GM23338 (cell line): ENCODE results near the gene MYT1. TPM values are rescaled to one million over a fixed set of nuclear protein-coding genes. Genes with fewer than 3 reads are reported as not detected.
"Not testable (repeated sequence)": the region's sequence is repeated elsewhere in the genome, so short reads cannot be mapped to it uniquely, and the experiment has no call there.

Source experiments
- ATAC-seq: fragments of 200-7000 bp; cut with Tn5 transposase; 3 replicates; pipeline ENCODE4 v1.9.1; 2020
- DNase-seq: peaks from one replicate; pipeline ENCODE4 v3.0.0-alpha.2; 2015; ENCODE audit warnings: low spot score
- H2AFZ ChIP-seq: fragments of 200-600 bp; sonication (generic); 2 replicates; pipeline ENCODE4 v1.8.0; 2016; ENCODE audit warnings: antibody characterized with exemption, mild to moderate bottlenecking, moderate library complexity
- H3F3A ChIP-seq: fragments of 200-600 bp; sonication (generic); replicated peaks from 2 replicates; pipeline ENCODE4 v1.8.0; 2017; ENCODE audit warnings: antibody characterized with exemption, mixed run types, low read depth
- H3K27ac ChIP-seq: fragments of 200-600 bp; sonication (generic); 2 replicates; pipeline ENCODE4 v1.6.1; 2016; ENCODE audit warnings: low read depth
- H3K27me3 ChIP-seq: fragments of 200-600 bp; sonication (generic); 2 replicates; pipeline ENCODE4 v1.8.0; 2016; ENCODE audit warnings: mild to moderate bottlenecking, mixed run types, moderate library complexity; ENCODE audit not compliant: insufficient read depth
- H3K36me3 ChIP-seq: fragments of 200-600 bp; sonication (generic); 2 replicates; pipeline ENCODE4 v1.8.0; 2016; ENCODE audit warnings: mild to moderate bottlenecking; ENCODE audit not compliant: insufficient read depth
- H3K4me1 ChIP-seq: fragments of 200-600 bp; sonication (generic); 2 replicates; pipeline ENCODE4 v1.8.0; 2016; ENCODE audit warnings: mild to moderate bottlenecking, moderate library complexity; ENCODE audit not compliant: insufficient read depth
- H3K4me2 ChIP-seq: fragments of 200-600 bp; sonication (generic); 2 replicates; pipeline ENCODE4 v1.7.1; 2017; ENCODE audit warnings: mixed run types
- H3K4me3 ChIP-seq: fragments of 200-600 bp; sonication (generic); 2 replicates; pipeline ENCODE4 v1.6.1; 2016; ENCODE audit warnings: mixed run types
- H3K79me2 ChIP-seq: fragments of 200-600 bp; sonication (generic); replicated peaks from 2 replicates; pipeline ENCODE4 v1.8.0; 2017; ENCODE audit warnings: mild to moderate bottlenecking; ENCODE audit not compliant: insufficient read depth
- H3K9me2 ChIP-seq: fragments of 200-600 bp; sonication (generic); 2 replicates; pipeline ENCODE4 v1.8.0; 2017; ENCODE audit not compliant: insufficient read depth
- H4K20me1 ChIP-seq: fragments of 200-600 bp; sonication (generic); replicated peaks from 2 replicates; pipeline ENCODE4 v1.8.0; 2017; ENCODE audit warnings: mild to moderate bottlenecking; ENCODE audit not compliant: insufficient read depth
- H3K27ac Mint-ChIP-seq: 2 replicates; pipeline ENCODE4 v1.8.0; 2020; ENCODE audit warnings: inconsistent platforms, mild to moderate bottlenecking, moderate library complexity, mixed read lengths
- H3K27me3 Mint-ChIP-seq: 3 replicates; pipeline ENCODE4 v1.8.0; 2022; ENCODE audit warnings: low read depth, mild to moderate bottlenecking, moderate library complexity, mixed read lengths, inconsistent platforms; ENCODE audit not compliant: insufficient read depth, poor library complexity
- H3K36me3 Mint-ChIP-seq: 3 replicates; pipeline ENCODE4 v1.8.0; 2021; ENCODE audit warnings: low read depth, mild to moderate bottlenecking, inconsistent platforms, moderate library complexity, mixed read lengths
- H3K4me1 Mint-ChIP-seq: 3 replicates; pipeline ENCODE4 v1.8.0; 2020; ENCODE audit warnings: mild to moderate bottlenecking, inconsistent platforms, mixed read lengths
- H3K4me3 Mint-ChIP-seq: 3 replicates; pipeline ENCODE4 v1.8.0; 2021; ENCODE audit warnings: moderate library complexity, mild to moderate bottlenecking, inconsistent platforms, mixed read lengths
- H3K9me3 Mint-ChIP-seq: 3 replicates; pipeline ENCODE4 v1.8.0; 2020; ENCODE audit warnings: moderate library complexity, mild to moderate bottlenecking, inconsistent platforms, mixed read lengths
- EZH2 ChIP-seq: fragments of 200-600 bp; sonication (generic); IDR thresholded peaks from one replicate; pipeline ENCODE4 v1.8.0; 2017; ENCODE audit warnings: antibody characterized with exemption, mild to moderate bottlenecking, low read depth; ENCODE audit not compliant: unreplicated experiment
- EZH2phosphoT487 ChIP-seq: fragments of 200-600 bp; sonication (generic); IDR thresholded peaks from one replicate; pipeline ENCODE4 v1.8.1; 2018; ENCODE audit warnings: antibody characterized with exemption; ENCODE audit not compliant: unreplicated experiment
- NANOG ChIP-seq: IDR thresholded peaks from 2 replicates; pipeline ENCODE4 v1.6.1; 2016; ENCODE audit warnings: antibody characterized with exemption, borderline replicate concordance
- POLR2AphosphoS5 ChIP-seq: IDR thresholded peaks from 2 replicates; pipeline ENCODE4 v1.6.1; 2016; ENCODE audit warnings: antibody characterized with exemption, low read depth
- STAT1 ChIP-seq: IDR thresholded peaks from one replicate; pipeline ENCODE4 v1.6.1; 2016; ENCODE audit warnings: antibody characterized with exemption; ENCODE audit not compliant: unreplicated experiment
- ZNF331 ChIP-seq: fragments of 250-450 bp; sonication (Bioruptor Pico); IDR thresholded peaks from 2 replicates; pipeline ENCODE4 v1.5.0; 2020; ENCODE audit warnings: low read depth, mild to moderate bottlenecking, moderate library complexity
- polyA plus RNA-seq: library from polyadenylated mRNA; unstranded; fragments of >200 nt; fragmentation: Nextera tagmentation; extraction: Ambion mirVana; gene quantifications from 2 replicates; pipeline ENCODE4 v1.2.1, GENCODE V29; 2016
- total RNA-seq: library from RNA; depleted of rRNA; stranded (reverse); fragments of >200 nt; shearing (Covaris generic); gene quantifications from 2 replicates; pipeline ENCODE4 v1.2.3, GENCODE V29; 2014
- TF ChIP-seq, protein P1 (sequence below): fragments of 250-450 bp; sonication (Bioruptor Pico); IDR thresholded peaks from 2 replicates; pipeline ENCODE4 v1.5.0; 2020; ENCODE audit warnings: mild to moderate bottlenecking, moderate library complexity

MYT1 gene
- total and polyA plus RNA-seq, 2 experiments from 2014 or later, result 0.83 to 1.6 TPM

DNA sequence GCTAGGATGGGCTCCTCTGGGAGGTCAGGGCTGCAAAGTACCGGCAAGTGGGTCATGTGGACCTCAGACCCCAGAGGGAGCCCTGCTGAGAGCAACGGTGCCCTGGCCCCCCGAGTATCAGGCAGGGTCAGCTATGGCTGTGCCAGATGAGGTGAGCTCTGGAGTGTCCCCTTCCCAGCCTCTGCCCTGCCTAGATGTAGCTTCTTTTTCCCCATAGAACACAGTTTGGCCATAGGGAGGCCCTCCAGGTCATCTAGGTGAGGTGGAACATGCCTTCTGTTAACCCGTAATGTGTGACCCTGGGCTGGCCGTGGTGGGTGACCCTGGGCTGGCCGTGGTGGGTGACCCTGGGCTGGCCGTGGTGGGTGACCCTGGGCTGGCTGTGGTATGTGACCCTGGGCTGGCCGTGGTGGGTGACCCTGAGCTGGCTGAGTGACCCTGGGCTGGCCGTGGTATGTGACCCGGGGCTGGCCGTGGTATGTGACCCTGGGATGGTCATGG, 70.1 kb downstream of the MYT1 start (continued):
- TF ChIP-seq, protein P1, sequence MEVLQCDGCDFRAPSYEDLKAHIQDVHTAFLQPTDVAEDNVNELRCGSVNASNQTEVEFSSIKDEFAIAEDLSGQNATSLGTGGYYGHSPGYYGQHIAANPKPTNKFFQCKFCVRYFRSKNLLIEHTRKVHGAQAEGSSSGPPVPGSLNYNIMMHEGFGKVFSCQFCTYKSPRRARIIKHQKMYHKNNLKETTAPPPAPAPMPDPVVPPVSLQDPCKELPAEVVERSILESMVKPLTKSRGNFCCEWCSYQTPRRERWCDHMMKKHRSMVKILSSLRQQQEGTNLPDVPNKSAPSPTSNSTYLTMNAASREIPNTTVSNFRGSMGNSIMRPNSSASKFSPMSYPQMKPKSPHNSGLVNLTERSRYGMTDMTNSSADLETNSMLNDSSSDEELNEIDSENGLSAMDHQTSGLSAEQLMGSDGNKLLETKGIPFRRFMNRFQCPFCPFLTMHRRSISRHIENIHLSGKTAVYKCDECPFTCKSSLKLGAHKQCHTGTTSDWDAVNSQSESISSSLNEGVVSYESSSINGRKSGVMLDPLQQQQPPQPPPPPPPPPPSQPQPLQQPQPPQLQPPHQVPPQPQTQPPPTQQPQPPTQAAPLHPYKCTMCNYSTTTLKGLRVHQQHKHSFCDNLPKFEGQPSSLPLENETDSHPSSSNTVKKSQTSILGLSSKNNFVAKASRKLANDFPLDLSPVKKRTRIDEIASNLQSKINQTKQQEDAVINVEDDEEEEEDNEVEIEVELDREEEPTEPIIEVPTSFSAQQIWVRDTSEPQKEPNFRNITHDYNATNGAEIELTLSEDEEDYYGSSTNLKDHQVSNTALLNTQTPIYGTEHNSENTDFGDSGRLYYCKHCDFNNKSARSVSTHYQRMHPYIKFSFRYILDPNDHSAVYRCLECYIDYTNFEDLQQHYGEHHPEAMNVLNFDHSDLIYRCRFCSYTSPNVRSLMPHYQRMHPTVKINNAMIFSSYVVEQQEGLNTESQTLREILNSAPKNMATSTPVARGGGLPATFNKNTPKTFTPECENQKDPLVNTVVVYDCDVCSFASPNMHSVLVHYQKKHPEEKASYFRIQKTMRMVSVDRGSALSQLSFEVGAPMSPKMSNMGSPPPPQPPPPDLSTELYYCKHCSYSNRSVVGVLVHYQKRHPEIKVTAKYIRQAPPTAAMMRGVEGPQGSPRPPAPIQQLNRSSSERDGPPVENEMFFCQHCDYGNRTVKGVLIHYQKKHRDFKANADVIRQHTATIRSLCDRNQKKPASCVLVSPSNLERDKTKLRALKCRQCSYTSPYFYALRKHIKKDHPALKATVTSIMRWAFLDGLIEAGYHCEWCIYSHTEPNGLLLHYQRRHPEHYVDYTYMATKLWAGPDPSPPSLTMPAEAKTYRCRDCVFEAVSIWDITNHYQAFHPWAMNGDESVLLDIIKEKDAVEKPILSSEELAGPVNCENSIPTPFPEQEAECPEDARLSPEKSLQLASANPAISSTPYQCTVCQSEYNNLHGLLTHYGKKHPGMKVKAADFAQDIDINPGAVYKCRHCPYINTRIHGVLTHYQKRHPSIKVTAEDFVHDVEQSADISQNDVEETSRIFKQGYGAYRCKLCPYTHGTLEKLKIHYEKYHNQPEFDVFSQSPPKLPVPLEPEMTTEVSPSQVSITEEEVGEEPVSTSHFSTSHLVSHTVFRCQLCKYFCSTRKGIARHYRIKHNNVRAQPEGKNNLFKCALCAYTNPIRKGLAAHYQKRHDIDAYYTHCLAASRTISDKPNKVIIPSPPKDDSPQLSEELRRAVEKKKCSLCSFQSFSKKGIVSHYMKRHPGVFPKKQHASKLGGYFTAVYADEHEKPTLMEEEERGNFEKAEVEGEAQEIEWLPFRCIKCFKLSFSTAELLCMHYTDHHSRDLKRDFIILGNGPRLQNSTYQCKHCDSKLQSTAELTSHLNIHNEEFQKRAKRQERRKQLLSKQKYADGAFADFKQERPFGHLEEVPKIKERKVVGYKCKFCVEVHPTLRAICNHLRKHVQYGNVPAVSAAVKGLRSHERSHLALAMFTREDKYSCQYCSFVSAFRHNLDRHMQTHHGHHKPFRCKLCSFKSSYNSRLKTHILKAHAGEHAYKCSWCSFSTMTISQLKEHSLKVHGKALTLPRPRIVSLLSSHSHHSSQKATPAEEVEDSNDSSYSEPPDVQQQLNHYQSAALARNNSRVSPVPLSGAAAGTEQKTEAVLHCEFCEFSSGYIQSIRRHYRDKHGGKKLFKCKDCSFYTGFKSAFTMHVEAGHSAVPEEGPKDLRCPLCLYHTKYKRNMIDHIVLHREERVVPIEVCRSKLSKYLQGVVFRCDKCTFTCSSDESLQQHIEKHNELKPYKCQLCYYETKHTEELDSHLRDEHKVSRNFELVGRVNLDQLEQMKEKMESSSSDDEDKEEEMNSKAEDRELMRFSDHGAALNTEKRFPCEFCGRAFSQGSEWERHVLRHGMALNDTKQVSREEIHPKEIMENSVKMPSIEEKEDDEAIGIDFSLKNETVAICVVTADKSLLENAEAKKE, result no peak
- TF ChIP-seq ZNF331 (CRISPR knock-in tag), result no peak
- no peak for TF ChIP-seq NANOG
- TF ChIP-seq POLR2AphosphoS5, result no peak
- no peak for TF ChIP-seq STAT1
- no peak for TF ChIP-seq EZH2phosphoT487
- no peak for TF ChIP-seq EZH2

DNA sequence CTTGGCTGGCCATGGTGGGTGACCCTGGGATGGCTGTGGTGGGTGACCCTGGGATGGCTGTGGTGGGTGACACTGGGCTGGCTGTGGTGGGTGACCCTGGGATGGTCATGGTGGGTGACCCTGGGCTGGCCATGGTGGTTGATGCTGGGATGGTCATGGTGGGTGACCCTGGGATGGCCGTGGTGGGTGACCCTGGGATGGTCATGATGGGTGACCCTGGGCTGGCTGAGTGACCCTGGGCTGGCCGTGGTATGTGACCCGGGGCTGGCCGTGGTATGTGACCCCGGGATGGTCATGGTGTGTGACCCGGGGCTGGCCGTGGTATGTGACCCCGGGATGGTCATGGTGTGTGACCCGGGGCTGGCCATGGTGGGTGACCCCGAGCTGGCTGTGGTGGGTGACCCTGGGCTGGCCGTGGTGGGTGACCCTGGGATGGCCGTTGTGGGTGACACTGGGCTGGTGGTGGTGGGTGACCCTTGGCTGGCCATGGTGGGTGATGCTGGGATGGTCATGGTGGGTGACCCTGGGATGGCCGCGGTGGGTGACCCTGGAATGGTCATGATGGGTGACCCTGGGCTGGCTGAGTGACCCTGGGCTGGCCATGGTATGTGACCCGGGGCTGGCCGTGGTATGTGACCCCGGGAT, 70.8 kb downstream of the MYT1 start:
- not testable (repeated sequence) for H2AFZ ChIP-seq, H3K4me1 Mint-ChIP-seq, H3K27me3 Mint-ChIP-seq, H4K20me1 ChIP-seq, H3K36me3 ChIP-seq, H3K27me3 ChIP-seq, H3K9me2 ChIP-seq, ATAC-seq, H3K4me2 ChIP-seq, DNase-seq, H3F3A ChIP-seq, H3K4me1 ChIP-seq, H3K27ac Mint-ChIP-seq, H3K79me2 ChIP-seq, H3K27ac ChIP-seq, H3K4me3 ChIP-seq, H3K4me3 Mint-ChIP-seq
- Mint-ChIP-seq H3K36me3 (peaks cover 23% of the 10 kb centered on the region), H3K9me3 (peaks cover 33% of the 10 kb centered on the region)
